Lower lobe of right lung (tissue), 2 donors: ENCODE measurements around the gene PRKRIP1. TPM values are rescaled to one million over a fixed set of nuclear protein-coding genes. Genes with fewer than 3 reads are reported as not detected.
A peak's percentile ranks its signal among the peaks of the same experiment; 100 is the strongest.

Experiments used
- ATAC-seq, 2 donors: fragments of 200-7000 bp; cut with Tn5 transposase; one replicate each; pipeline ENCODE4 v1.9.1; 2020 to 2022; ENCODE audit warnings: mild to moderate bottlenecking in 2 of 2, moderate library complexity in 2 of 2
- DNase-seq: peaks from one replicate; pipeline ENCODE4 v3.0.0-alpha.2; 2020
- H3K27ac ChIP-seq: fragments of 200-600 bp; one replicate; pipeline ENCODE4 v1.8.0; 2022
- H3K27me3 ChIP-seq: fragments of 200-600 bp; one replicate; pipeline ENCODE4 v1.8.0; 2022; ENCODE audit warnings: low read depth
- H3K36me3 ChIP-seq: fragments of 200-600 bp; one replicate; pipeline ENCODE4 v1.8.0; 2022; ENCODE audit warnings: mild to moderate bottlenecking
- H3K4me1 ChIP-seq: fragments of 200-600 bp; one replicate; pipeline ENCODE4 v1.8.0; 2022
- H3K4me3 ChIP-seq: fragments of 200-600 bp; one replicate; pipeline ENCODE4 v1.8.0; 2022; ENCODE audit warnings: mild to moderate bottlenecking
- H3K9me3 ChIP-seq: fragments of 200-600 bp; one replicate; pipeline ENCODE4 v1.8.0; 2022
- CTCF ChIP-seq: fragments of 200-600 bp; IDR thresholded peaks from one replicate; pipeline ENCODE4 v1.8.0; 2022; ENCODE audit warnings: antibody characterized with exemption, mild to moderate bottlenecking
- intact Hi-C: fragments of 100-400 bp; cut with DNase I; formaldehyde crosslinking; loops from one replicate; pipeline ENCODE4 v1.11.0; 2022
- total RNA-seq: library from RNA; stranded (reverse); fragmentation: NEBNext Ultra II Directional; extraction: Animal tissue kit (Norgen Biotek cat#: 25700); gene quantifications from one replicate; pipeline ENCODE4 v1.2.1, GENCODE V29; 2021
- donor health status: DM: no; HTN: yes; CAD: no; lungs with severe emphysema.

PRKRIP1 gene
- total RNA-seq, 1 donor from 2014 or later = 20.3 TPM

GRCh38 chr7:102429141-102429899 lies 33.2 kb downstream of the PRKRIP1 start:
- H3K9me3 ChIP-seq = no peaks in the 10 kb centered on the region
- H3K27ac ChIP-seq = no peak overlapping the region
- peaks cover 40% of the 10 kb centered on the region for H3K4me1 ChIP-seq
- no peak overlapping the region for H3K4me3 ChIP-seq
- no peaks in the 10 kb centered on the region for H3K27me3 ChIP-seq
- no peak for TF ChIP-seq CTCF
- H3K36me3 ChIP-seq = peaks cover 19% of the 10 kb centered on the region
- DNase-seq (no peak), ATAC-seq (no peak)
- intact Hi-C loops = no loop called here

- intact Hi-C loops = no loop called here
- peak overlapping the region; percentile 79 for H3K27ac ChIP-seq
- DNase-seq = no peak
- ATAC-seq = no peak
- H3K36me3 ChIP-seq = no peaks in the 10 kb centered on the region
- no peak for TF ChIP-seq CTCF
- peaks cover 37% of the 10 kb centered on the region for H3K4me1 ChIP-seq
- no peaks in the 10 kb centered on the region for H3K27me3 ChIP-seq
- no peaks in the 10 kb centered on the region for H3K9me3 ChIP-seq
- H3K4me3 ChIP-seq = no peak overlapping the region
Measured at GRCh38 chr7:102431617-102432298, 35.6 kb downstream of the PRKRIP1 start.

- no peaks in the 10 kb centered on the region for H3K27me3 ChIP-seq
- ATAC-seq (peak; percentile 34 to 49), DNase-seq (no peak)
- TF ChIP-seq CTCF = no peak
- H3K27ac ChIP-seq = peak overlapping the region; percentile 79
- H3K36me3 ChIP-seq = no peaks in the 10 kb centered on the region
- peak overlapping the region; percentile 84 for H3K4me3 ChIP-seq
- H3K4me1 ChIP-seq = peaks cover 30% of the 10 kb centered on the region
- H3K9me3 ChIP-seq = no peaks in the 10 kb centered on the region
- intact Hi-C loops = no loop called here
Measured at GRCh38 chr7:102432442-102433218, 36.5 kb downstream of the PRKRIP1 start.

- Histone ChIP-seq H3K36me3 (no peaks in the 10 kb centered on the region), H3K4me3 (peak within 1 kb of the TSS; percentile 84), H3K4me1 (peaks cover 30% of the 10 kb centered on the region), H3K9me3 (no peaks in the 10 kb centered on the region), H3K27me3 (no peaks in the 10 kb centered on the region), H3K27ac (peak within 1 kb of the TSS; percentile 83)
- ATAC-seq (peak; percentile 88 to 92), DNase-seq (peak; percentile 89)
- TF ChIP-seq CTCF = no peak
- intact Hi-C loops = no loop called here
Measured at GRCh38 chr7:102433219-102434038, 37.3 kb downstream of the PRKRIP1 start, which contains the start of gene ORAI2. Gene ORAI2, plus strand, starts transcription at chr7:102433575. Its CDS starts 5,382 bp downstream, at chr7:102438957.

GRCh38 chr7:102434039-102434486 lies 37.9 kb downstream of the PRKRIP1 start:
- ATAC-seq = peak; percentile 10 to 20
- intact Hi-C loops = no loop called here
- no peak for TF ChIP-seq CTCF
- H3K9me3 ChIP-seq = no peaks in the 10 kb centered on the region
- peaks cover 4% of the 10 kb centered on the region for H3K36me3 ChIP-seq
- no peak for DNase-seq
- peak overlapping the region; percentile 84 for H3K4me3 ChIP-seq
- peaks cover 30% of the 10 kb centered on the region for H3K4me1 ChIP-seq
- no peaks in the 10 kb centered on the region for H3K27me3 ChIP-seq
- H3K27ac ChIP-seq = peak overlapping the region; percentile 83
